GM12864 (cell line): ENCODE measurements around the gene TRIP11.
A peak's percentile ranks its signal among the peaks of the same experiment; 100 is the strongest.

Experiments used
- DNase-seq: peaks from one replicate; pipeline ENCODE4 v3.0.0-alpha.2; 2011; ENCODE audit warnings: low read depth
- H3K4me3 ChIP-seq: 2 replicates; pipeline ENCODE4 v1.5.1; 2011; ENCODE audit warnings: mild to moderate bottlenecking, low read depth, low read length, control low read depth
- CTCF ChIP-seq: IDR thresholded peaks from 2 replicates; pipeline ENCODE4 v1.5.1; 2011; ENCODE audit warnings: low read depth, mild to moderate bottlenecking, moderate library complexity, low read length, control low read depth, inconsistent platforms; ENCODE audit errors: missing control alignments

Gene TRIP11

GRCh38 chr14:91985521-91986255 is 54.2 kb downstream of the TRIP11 start:
- no peak overlapping the region for H3K4me3 ChIP-seq
- TF ChIP-seq CTCF = no peak
- DNase-seq = no peak

- no peak for DNase-seq
- no peak overlapping the region for H3K4me3 ChIP-seq
- TF ChIP-seq CTCF = no peak
Observed at GRCh38 chr14:91985008-91985407, 54.9 kb downstream of the TRIP11 start.

- TF ChIP-seq CTCF = no peak
- H3K4me3 ChIP-seq = no peak overlapping the region
- DNase-seq = no peak
Observed at GRCh38 chr14:91983588-91983987, 56.3 kb downstream of the TRIP11 start.

GRCh38 chr14:91980157-91980556 is 59.7 kb downstream of the TRIP11 start:
- no peak for TF ChIP-seq CTCF
- DNase-seq = peak; percentile 12
- no peak overlapping the region for H3K4me3 ChIP-seq

- TF ChIP-seq CTCF = no peak
- no peak for DNase-seq
- no peak overlapping the region for H3K4me3 ChIP-seq
Observed at GRCh38 chr14:91977884-91978283, 62.0 kb downstream of the TRIP11 start.

- DNase-seq = no peak
- no peak overlapping the region for H3K4me3 ChIP-seq
- no peak for TF ChIP-seq CTCF
Observed at GRCh38 chr14:91975763-91976162, 64.1 kb downstream of the TRIP11 start.

- no peak for TF ChIP-seq CTCF
Observed at GRCh38 chr14:91971188-91971778, 68.6 kb downstream of the TRIP11 start.

More at GRCh38 chr14:91971188-91971778, 68.6 kb downstream of the TRIP11 start:
- no peak for DNase-seq
- no peak overlapping the region for H3K4me3 ChIP-seq
